Measurements from ENCODE around the gene UBE3D.

GRCh38 chr6:83057705-83058321, 7.8 kb downstream of the UBE3D start:
- TF ChIP-seq, protein P1, sequence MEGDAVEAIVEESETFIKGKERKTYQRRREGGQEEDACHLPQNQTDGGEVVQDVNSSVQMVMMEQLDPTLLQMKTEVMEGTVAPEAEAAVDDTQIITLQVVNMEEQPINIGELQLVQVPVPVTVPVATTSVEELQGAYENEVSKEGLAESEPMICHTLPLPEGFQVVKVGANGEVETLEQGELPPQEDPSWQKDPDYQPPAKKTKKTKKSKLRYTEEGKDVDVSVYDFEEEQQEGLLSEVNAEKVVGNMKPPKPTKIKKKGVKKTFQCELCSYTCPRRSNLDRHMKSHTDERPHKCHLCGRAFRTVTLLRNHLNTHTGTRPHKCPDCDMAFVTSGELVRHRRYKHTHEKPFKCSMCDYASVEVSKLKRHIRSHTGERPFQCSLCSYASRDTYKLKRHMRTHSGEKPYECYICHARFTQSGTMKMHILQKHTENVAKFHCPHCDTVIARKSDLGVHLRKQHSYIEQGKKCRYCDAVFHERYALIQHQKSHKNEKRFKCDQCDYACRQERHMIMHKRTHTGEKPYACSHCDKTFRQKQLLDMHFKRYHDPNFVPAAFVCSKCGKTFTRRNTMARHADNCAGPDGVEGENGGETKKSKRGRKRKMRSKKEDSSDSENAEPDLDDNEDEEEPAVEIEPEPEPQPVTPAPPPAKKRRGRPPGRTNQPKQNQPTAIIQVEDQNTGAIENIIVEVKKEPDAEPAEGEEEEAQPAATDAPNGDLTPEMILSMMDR (IDR thresholded peaks at IDR 0.05): peak; percentile 87
- TF ChIP-seq POLR2AphosphoS5 (IDR thresholded peaks at IDR 0.05; ENCODE audit: low read depth, low read length): no peak
